Renal pelvis (tissue), 4 donors: ENCODE results near the gene SPATA31D1. TPM values are rescaled to one million over a fixed set of nuclear protein-coding genes. Genes with fewer than 3 reads are reported as not detected.
A peak's percentile ranks its signal among the peaks of the same experiment; 100 is the strongest.

Source experiments
- DNase-seq: peaks from one replicate; pipeline ENCODE4 v3.0.0-alpha.2; 2013
- polyA plus RNA-seq, 3 donors: library from polyadenylated mRNA; unstranded; fragments of 120-200 nt; gene quantifications; one replicate each; pipeline ENCODE4 v1.2.1, GENCODE V29; 2013; ENCODE audit not compliant: insufficient read length in 3 of 3

The SPATA31D1 gene
- polyA plus RNA-seq, 3 donors: not detected

DNA sequence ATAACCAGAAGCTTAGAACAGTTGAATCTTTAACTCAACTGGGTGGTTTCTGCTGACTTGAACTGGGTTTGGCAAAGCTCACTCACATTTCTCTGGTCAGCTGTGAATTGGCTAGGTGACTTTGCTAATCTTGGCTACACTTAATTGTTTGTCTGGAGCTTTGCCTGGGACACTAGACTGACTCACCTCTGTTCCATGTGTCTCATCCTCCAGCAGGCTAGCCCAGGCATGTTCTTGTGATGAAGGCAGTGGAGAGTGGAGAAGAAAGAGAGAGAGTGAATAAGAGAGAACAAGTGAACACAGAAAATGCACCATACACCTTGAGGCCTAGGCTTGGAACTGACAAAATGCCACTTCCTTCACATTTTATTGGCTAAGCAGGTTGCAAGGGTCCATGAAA is 32.6 kb downstream of the SPATA31D1 start:
- DNase-seq: no peak

DNA sequence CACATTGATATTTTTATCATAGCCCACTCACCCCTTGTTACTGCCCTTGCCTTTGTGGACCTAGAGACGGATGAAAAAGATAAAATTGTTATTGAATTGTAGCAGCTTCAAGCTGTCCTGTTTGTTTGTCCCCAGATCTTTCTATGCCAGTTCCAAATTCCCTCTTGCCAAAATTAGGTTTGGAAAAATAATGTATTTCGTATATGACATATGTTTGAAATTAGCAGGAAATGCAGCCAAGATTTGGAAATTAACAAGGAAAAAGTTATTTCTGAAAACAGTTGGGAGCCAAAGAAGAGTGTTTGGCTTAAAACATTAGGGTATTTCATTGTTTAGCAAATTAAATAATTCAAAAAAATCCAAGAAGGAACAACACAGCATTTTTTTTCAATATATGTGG is 33.5 kb downstream of the SPATA31D1 start:
- DNase-seq: no peak

DNA sequence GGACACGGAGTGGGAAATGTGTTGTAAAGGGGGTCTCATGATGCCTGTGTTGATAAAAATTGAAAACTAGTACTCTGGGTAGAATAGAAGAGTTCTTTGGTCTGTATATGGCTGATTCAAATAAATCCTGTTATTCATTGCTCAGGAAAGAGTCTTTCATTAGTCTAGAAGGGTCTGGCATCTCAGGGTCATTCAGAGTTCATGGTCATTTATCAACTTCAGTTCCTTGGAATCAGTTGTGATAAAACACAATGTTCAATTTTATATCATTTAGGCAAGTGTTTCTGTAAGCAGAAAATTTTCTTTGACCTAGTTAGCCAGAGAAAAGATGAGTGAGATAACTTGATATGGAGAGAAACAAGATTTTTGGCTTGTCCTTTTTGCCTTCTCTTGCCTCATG is 36.3 kb downstream of the SPATA31D1 start:
- peak; percentile 34 for DNase-seq

GRCh38 chr9:82031538-82032280 is 43.1 kb downstream of the SPATA31D1 start:
- DNase-seq: no peak

DNA sequence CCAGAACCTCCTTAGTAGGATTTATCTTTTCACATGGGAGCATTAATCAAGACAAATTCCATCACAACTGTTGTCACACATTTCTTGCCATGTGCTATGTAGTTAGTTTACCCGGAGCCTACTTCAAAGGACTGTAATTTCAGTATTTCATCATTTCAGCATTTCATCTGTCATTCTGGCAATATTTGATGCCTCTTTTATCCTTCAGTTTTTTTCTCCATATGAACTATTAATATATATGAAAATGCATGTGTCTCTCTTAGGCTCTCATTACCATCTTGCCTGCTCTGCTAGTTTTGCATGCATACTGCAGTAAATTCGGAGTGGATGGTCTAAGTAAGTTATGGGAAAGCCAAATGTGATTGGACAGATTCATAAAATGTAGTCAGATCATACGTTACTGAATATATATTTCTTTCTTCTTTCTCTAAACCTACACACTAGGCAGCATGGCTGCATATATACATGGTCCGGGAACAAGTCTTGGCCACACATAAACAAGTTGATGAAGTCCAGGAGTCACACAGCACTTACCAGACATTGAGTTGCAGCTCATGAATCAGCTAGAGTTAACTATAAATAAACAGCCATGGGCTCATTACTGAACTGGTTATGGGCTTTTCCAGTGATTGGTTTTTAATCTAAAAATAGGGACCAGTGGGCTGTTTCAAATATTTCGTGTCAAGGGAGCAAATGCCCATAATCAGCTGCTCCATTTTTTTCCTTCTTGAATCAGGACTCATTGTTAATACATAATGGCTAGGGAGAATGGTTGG is 46.6 kb downstream of the SPATA31D1 start:
- no peak for DNase-seq

- no peak for DNase-seq
Measured at GRCh38 chr9:82036086-82036485, 47.5 kb downstream of the SPATA31D1 start.

- no peak for DNase-seq
Measured at GRCh38 chr9:82037126-82037525, 48.6 kb downstream of the SPATA31D1 start.

GRCh38 chr9:82038897-82039296 is 50.3 kb downstream of the SPATA31D1 start:
- DNase-seq: no peak

Other genes with a start within 250 kb of the SPATA31D1 start
- gene SPATA31D4, start 60.3 kb upstream of the SPATA31D1 start, polyA plus RNA-seq: not detected
- not detected for gene SPATA31D3, start 45.3 kb upstream of the SPATA31D1 start, polyA plus RNA-seq